GM18861 (cell line): ENCODE data around the gene XPNPEP1.

Experiments used
- ATAC-seq: cut with Tn5 transposase; IDR thresholded peaks from one replicate; pipeline ENCODE4 v1.9.1; 2021; ENCODE audit not compliant: unreplicated experiment

XPNPEP1 gene

GRCh38 chr10:109820620-109821405 lies 102.5 kb downstream of the XPNPEP1 start:
- ATAC-seq, result no peak

- no peak for ATAC-seq
Measured at GRCh38 chr10:109819807-109820206, 103.5 kb downstream of the XPNPEP1 start.
